HG03354 (cell line): ENCODE measurements around the gene TMEM217.

ENCODE experiments used
- ATAC-seq: cut with Tn5 transposase; IDR thresholded peaks from one replicate; pipeline ENCODE4 v1.9.1; 2021; ENCODE audit warnings: mild to moderate bottlenecking; ENCODE audit not compliant: unreplicated experiment, poor library complexity, severe bottlenecking

The TMEM217 gene

GRCh38 chr6:37171970-37172812 lies 85.8 kb downstream of the TMEM217 start:
- ATAC-seq = no peak

- ATAC-seq = no peak
These were observed 86.6 kb downstream of the TMEM217 start for GRCh38 chr6:37171201-37171969.

GRCh38 chr6:37170273-37171200 lies 87.4 kb downstream of the TMEM217 start:
- peak; percentile 37 for ATAC-seq

- ATAC-seq = peak; percentile 59
These were observed 88.3 kb downstream of the TMEM217 start, which contains the start of gene PIM1 for GRCh38 chr6:37169496-37170272. TSS of gene PIM1 (plus strand) at chr6:37170152. CDS start at chr6:37170576, 424 bp downstream.

GRCh38 chr6:37168811-37169495 lies 89.0 kb downstream of the TMEM217 start:
- ATAC-seq = no peak

- no peak for ATAC-seq
These were observed 89.7 kb downstream of the TMEM217 start for GRCh38 chr6:37168163-37168758.

- ATAC-seq = no peak
These were observed 95.2 kb downstream of the TMEM217 start for GRCh38 chr6:37162740-37163139.
